ENCODE data around the gene MAST4.

DNA sequence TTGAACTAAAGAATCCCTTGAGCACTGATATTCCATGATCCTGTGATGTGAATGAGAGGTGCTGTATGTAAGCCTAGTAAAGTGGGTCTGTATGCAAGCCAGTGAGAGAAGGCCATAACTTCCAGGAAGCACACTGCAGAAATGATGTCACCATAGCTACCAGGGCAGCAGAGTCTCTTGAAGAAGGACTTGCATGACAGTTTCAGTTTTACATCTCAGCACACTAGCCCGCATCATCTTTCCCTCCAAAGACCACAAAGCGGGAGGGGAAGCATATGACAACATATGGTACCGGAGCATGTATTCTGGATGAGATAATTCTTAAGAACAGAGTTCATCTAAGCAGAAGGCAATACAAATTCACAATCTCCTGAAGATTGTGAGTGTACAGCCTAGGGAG, 37.6 kb upstream of the MAST4 start:
- TF ChIP-seq POLR2A (IDR thresholded peaks at IDR 0.05; ENCODE audit: low read depth, low read length) = no peak
- TF ChIP-seq POLR2AphosphoS5 (IDR thresholded peaks at IDR 0.05; ENCODE audit: low read depth, low read length) = no peak
- TF ChIP-seq TAF1 (IDR thresholded peaks at IDR 0.05; ENCODE audit: borderline replicate concordance, low read depth, low read length) = no peak

Measured in GM12892 (cell line).